NCI-H1436 (cell line): ENCODE data around the gene GINS1.

Source experiments
- DNase-seq: peaks from one replicate; lab custom pipeline; 2025; lab: John Stamatoyannopoulos, UW

Gene GINS1

DNA sequence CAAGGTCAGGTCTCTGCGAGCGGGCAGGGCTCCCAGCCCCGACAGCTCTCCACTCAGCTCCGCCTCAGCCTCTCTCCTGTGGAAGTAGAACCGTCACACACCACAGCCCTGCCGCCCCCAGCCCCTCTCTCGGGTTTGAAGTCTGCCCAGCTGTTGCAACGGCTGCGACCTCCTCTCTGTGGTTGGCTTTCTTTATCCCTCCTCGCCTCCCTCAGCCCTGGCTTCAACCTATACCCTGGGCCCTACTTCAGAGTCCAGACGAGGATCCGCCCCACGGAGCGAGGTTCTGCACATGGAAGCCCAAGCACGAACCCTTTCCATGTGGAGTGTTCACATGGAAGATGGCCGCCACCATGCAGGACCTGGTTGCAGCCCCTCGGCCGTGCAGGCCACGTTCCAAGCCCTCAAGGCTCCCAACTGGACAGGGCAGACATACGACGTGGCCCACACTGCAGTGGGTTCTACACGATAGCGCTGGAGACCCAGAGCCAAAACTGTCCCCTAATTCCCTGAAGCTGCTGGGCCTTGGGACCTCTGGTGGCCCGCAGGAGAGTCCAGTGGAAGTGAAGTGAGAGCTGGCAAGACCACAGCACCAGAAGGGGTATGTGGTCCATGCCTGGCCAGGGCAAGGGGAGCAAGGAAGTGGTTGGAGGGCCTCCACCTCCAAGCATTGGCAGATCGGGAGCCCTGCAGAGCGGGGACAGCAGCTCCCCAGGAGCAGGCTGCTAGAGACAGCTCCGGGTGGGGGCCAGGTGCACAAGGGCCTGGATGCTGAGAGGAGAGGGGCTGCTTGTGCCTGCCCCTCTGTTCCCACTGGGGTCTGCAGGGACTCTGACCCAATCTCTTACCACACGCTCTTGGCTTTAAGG, 69.8 kb downstream of the GINS1 start:
- no peak for DNase-seq

DNA sequence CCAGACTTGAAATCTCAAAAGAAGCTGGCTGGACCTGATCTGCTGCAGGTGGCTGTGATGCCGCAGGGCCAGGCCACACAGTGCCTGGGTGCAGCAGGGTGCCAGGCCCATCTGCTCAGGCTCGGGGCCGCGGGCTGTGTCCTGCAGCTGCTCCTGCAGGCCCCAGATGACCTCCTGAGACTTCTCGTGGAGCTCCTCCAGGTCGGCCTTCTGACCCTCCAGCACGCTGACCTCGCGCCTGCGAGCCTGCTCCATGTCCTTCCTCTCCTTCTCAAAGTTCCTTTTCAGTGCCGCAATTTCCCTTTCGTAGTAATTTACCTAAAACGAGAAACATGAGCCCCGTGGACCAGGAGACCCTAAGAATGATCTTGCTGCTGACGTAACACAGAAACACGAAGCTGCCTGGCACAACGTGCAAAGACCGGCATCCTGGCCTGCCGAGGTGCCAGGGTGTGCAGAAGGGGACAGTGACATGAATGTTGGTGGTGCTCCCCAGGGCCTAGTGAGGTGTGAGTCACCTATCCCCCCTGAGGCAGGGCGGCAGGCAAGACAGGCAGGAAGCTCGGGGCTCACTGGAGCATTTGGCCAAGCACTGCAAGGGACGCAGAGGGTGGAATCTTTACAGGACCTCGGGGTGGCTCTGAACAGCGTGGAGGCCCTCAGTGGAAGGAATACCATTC, 71.6 kb downstream of the GINS1 start:
- DNase-seq, result no peak

DNA sequence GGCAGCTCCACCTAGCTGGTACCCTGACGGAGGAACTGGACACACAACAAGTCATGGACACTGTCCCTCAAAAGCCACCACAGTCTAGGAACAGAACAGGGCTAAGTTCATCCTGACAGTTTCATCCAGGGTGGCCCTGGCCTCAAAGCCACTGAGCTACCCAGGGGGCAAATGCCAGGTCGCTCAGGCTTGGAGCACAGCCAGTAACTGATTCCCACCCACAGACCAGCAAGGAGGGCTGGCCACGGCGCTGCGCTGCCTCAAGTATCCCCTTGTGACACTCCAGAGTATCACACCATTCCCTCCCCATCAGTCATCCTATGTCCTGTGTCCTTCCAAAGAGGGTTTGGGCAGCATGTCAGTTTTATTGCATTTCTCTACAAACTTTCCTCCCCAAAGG, 72.2 kb downstream of the GINS1 start:
- no peak for DNase-seq

DNA sequence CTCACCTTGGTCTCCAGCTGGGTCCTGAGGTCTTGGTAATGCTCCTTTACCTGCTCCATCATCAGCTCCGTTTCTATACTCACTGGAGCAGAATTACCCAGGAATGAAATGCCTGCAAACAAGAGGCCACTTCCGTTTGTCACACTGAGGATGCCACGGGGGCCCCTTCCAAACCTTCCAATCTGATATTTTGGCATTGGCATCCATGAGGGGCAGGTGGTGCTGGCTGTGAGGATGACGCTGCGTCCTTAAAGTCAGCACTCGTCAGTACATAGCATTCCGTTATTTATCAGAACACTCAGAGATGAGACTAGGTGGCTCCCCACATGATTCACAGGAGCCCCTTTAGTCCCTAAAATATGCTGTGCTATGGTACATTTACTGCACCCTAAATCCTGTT, 72.7 kb downstream of the GINS1 start:
- DNase-seq, result no peak

DNA sequence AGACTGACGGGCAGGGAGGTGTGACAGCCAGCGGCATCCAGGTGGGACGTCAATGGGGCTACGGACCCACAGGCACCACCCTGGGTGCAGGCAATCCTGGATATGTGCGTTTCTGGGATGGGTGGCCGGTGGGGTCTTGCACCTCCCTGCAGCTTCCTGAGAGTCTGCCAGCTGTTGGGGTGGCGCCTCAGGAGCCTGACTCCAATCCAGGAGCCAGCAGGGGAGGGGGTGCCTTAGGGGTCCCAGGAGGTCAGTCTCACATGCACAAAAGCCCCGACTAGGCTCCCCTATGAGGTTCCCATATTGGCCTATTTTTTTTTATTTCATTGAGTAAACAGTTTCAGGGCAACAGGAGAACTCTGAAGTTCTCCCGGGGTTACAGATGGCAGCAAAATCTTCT, 73.3 kb downstream of the GINS1 start:
- no peak for DNase-seq

DNA sequence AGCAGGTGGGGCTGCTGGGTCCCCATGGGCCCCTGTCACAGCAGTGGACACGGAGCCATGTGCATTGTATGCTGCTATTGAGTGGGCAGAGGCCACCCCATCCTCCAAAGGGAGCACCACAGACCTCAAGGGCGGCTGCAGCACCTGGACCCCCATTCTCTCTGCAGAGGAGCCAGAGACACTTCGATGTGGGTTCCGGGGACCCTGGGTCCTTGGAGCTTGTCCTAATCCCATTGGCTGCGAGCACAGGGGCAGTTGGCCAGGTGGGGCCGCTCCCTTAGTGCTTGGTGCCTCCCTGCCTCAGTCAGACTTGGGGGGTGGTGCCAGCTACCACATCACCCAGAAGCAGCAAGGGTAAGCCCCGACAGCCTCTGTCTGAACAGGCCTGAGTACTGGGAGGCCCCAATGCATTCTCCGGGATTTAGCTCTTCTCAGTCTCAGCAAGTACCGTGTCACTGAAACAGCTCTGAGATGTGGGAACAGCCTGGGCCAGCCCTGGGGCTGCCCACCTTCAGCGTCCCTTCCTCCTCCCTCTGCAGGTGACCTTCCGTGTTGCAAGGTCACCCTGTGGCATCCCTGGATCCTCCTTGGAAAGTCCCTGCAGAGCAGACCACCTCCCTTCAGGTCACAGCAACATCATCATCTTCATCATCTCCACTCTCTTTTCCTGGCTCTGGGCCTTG, 73.9 kb downstream of the GINS1 start:
- no peak for DNase-seq

DNA sequence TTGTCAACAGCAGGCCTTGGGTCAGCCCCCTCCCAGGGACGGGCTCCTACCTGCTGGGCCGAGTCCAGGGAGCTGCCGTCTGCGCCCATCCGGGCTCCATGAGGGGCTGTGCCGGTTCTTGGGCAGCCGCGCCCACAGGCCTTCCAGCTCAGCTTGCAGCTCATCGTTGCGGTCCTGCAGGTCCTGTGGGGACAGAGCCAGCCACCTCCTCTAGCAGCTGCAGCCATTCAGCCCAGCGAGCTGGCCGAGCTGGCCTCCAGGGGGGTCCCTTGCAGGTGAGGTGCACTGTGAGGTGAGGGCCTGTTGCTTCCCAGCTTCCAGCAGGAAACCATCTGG, 74.4 kb downstream of the GINS1 start:
- DNase-seq, result no peak

DNA sequence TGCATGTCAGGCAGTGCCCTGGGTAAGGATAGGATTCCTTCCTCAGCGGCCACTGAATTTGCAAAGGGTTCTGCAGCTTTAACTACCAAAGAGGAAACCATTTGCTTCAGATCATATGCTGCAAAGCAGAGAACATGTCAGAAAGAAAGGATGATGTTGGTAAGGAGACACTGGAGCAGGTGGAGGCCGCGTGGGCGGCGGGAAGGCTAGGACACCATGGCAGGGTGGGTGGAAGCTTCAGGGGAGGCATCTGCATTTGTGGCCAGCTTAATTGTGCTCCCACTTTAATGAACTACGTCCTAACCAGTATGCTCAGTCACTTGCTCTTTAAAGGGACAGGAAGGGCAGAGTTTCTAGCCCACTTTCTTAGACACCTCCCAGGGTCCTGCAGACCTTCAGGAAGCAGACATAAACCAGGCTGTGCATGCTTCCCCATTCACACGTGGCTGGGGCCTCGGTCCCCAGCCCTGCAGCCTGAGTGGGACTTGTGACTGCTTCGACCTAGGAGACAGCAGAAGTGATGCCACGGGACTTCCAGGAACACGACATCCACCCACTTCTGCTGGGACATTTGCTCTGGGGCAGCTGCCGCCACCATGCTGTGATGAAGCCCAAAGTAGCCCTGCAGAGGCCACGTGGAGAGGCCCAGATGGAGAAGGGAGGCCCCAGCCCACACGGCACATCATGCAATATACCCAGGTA, 76.1 kb downstream of the GINS1 start:
- DNase-seq, result no peak

DNA sequence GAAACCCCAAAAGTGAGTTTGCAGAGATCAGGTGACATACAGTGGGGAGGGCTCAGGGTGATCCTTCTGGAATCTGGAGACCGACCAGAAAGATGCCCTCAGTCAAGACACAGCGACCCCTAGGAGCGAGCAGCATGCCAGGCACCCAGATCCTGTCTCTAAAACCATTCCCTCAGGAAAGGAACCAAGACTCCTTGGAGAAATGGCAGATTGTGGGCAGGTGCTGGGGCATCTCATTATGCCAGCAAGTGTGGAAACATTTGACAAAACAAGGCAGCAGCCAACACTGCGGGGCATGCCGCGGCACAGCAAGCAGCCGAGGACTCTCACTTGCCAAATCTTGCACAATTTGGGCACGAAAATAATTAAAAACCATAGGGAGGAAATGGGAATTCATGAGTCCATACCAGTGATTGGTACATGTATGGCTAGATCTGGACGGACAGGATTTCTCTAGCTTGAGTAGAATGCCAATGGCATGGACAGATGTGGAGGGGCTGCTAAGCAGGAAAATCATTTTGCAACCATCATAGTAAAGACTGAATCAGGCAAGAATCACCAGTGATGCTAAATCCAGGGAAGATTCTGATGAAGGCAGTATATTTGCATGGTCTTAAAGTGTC, 76.9 kb downstream of the GINS1 start:
- no peak for DNase-seq

DNA sequence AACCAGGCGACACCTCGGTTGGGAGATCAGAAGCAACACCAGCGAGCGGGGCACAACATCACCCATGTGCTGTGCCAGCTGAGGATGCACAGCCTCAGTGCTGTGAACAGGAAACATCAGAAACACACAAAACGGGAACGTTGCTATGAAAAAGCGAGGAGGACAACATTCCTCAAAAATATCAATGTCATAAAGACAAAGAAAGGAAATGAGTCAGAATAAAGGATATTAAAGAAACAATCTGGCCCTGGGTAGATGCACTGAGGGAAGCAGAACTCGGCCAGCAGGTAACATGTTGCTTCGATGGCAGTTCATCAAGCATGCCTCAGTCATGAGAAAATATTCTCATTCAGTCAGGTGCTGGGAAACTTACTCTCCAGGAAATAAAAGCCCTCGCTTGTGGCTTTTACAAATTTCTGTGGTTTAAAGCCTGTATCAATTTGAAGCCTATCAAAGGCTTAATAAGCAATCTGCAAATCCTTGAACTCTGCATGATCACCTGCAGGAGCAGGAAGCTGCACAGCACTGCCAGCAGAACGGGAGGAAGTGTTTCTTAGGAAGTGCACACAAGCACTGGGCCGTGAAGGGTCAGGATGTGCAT, 77.5 kb downstream of the GINS1 start:
- DNase-seq, result no peak

DNA sequence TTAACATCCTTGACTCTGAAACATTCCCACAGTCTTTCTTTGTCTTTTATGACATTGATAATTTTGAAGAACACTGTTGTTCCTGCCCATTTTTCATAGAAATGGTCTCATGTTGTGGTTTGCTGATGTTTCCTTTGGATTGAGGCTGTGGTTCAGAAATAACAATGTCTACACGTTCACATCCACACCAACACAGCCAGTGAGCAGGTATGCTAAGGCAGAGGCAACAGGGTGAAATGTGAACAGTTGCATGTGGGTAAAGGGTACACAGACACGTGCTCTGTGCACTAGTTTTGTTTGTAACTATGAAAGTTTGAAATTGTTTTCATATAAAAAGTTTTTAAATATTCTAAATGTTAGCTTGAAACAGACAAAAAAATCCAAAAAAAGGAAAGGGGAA, 78.4 kb downstream of the GINS1 start:
- DNase-seq, result no peak

DNA sequence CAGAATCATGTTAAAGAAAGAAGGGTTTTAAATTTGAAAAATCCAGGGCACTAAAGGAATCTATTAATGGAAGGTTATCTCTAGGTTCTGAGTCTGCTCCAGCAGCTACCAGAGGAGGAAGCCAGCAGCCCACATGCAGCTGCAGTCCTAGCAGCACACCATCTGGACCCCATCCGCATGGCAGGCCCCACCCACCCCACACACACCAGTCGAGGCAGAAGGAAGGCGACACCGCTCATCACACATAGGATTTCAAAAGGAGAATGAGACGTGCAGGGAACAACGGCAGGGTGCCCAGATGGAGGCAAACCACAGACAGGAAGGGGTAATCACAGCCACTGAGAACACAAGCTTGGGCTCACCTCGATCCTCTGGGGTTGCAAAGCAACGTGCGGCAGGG, 78.9 kb downstream of the GINS1 start:
- no peak for DNase-seq

DNA sequence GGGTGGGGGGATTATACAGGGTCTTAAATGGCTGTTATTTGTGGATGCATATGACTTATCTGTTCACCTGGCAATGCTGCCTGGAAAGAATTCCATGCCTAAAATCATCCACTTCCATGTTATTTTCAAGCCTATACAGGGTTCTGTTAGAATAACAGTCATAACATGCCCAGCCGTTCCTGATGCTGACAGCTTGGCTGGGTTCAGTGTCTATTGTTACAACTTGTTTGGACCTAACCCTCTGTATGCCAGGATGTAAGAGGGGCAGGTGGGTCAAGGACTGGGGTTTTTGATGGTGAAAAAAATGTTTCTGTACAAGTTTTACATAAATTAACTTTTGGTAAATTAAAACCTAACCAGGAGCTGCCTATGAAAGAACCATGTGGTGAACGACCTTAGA, 79.8 kb downstream of the GINS1 start:
- no peak for DNase-seq

DNA sequence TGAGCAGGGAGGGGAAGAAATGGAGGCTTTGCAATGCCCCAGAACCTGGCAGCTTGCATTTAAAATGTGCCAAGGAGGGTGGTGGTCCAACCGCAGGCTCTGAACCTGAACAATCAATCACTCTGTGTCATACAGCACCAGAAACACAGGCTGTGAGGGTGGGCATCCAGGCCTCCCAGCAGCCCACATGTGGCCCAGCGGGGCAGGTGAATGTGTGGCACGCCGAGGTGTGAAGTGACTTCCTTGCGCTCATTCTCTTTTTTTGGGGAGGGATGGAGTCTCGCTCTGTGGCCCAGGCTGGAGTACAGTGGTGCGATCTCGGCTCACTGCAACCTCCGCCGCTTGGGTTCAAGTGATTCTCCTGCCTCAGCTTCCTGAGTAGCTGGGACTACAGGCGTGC, 80.5 kb downstream of the GINS1 start:
- no peak for DNase-seq

DNA sequence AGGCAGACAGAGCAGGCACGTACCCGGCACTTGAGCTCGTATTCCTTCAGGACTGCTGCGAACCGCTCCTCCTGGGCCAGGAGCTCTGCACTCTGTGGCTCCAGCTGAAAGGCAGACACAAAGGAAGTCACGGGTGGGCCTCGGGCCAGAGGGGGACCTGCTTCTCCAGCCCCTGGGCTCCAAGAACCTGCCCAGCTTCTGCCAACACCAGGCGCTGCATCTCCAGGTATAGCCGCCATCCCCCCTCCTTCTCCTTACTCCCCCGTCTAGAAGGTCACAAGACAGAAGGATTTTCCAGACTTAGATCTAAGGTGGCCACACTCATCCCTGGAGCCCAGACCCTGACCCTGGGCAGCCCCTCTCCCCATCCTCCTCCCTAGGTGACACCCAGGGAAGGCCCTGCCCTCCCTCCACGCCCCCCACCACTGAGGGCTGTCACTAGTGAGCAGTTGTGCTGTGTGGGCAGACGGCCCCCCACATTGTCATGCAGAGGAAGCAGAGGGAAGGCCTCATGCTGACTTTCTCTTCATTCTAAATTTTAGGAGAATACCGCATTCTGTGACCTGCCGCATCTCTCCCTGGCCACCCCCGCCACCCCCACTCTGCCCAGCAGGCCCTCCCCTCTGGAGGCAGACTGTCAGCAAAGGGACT, 81.9 kb downstream of the GINS1 start:
- no peak for DNase-seq

DNA sequence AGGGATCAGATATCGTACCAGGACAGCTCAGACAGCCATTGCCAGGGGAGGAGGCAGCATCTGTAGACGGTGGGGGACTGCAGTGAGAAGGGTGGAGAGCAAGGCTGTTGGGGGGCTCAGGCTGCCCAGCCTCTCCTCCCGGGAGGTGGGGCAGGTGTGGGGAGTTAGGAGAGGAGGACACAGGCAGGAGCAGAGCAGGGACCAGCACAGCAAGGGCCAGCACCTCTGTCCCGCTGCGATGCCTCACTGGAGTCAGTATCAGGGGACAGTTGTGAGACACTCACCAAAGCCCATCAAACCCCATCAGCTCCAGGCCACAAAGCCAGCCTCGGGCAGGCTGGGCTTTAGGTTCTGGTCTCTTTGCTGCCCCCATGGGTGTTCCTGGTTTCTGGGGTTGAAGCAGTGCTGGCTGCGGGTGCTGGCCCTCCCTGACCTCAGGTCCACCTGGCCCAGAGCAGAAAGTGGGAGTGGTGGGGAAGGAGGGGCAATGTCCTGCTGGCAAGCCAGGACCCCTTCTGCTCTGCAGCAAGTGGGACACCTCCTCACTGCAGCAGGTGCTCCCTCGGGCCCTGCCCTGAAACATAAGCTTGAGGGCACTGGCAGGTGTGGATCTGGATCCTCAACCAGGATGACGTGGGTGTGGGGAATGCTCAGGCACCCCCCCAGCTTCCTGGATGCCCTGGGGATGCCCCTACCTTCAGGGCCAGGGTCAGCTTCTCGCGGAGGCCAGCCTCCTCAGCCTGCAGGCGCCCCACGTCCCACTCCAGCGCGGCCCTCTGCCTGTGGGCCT, 83.4 kb downstream of the GINS1 start:
- no peak for DNase-seq

DNA sequence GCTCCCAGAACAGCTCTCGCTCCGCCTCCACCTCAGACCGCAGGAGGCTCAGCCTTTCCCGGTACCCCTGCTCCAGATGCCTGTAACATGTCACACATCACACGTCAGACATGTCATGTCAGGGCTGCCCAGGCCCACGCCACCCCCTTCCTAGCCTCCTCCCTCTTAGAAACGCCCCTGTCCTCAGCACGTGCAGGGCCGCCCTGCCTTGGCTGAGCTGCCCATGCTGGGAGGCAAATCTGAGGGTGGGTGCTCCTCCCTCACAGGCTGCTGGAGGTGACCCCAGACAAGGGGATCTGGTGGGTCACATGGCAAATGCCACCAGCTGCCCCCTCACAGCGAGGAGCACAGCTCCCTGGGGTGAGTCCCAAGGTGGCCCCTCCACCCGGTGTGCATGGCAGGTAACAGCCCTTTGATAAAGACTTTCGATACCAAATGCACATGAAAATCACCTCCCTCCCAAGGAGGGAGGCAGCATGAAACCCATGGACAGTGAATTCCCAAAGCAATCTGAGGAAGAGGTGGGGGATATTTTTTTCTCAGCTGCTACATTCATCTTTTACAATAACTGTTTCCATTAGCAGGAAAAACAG, 84.1 kb downstream of the GINS1 start:
- no peak for DNase-seq

DNA sequence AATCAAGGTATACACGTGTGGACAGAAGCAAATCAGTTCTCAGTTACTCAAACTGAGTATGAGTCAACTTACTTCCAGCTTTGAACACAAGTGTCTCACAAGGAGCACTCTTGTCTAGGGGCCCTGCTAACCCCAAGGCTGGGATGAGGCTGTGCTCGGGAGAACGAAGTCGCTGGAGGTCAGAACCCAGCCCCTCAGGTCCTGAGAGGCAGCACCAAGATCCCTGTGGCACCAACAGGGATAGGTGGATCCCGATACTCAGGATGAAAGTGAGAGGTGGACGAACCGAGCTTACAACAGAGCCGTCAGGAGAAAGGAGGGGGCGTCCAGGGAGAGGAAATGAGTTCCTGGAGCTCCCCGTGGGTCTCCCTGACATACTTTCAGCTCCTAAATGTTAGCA, 85.7 kb downstream of the GINS1 start:
- DNase-seq, result no peak

DNA sequence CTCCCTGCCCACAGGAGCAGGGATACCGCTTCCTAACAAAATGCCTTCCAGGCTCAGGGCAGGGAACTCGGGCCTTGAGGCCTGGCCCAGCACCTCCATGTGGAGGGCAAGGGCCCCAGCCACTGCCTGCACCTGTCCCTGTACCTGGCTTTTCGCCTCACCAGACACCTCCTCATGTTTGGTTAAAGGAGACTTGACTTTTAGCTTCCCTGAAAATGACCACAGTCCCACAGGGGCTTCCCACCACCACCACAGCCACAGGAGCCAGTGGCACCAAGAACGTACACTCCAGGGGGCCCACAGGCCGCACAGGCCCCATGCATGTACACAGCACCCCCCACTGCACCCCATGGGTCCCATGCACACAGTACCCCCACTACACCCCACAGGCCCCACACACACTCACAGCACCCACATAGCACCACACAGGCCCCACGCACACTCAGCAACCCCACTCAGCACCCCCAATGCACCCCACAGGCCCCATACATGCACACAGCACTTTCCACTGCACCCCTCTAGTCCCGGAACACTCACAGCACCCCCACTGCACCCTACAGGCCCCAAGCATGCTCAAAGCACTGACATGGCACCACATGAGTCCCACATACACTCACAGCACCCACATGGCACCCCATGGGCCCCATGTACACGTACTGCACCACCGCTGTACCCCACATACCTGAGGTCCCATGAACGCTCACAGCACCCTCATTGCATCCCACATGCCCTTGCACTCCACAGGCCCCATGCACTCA, 86.5 kb downstream of the GINS1 start:
- no peak for DNase-seq
